H1 (cell line): Measurements from ENCODE around the gene BARX2. TPM values are rescaled to one million over a fixed set of nuclear protein-coding genes. Genes with fewer than 3 reads are reported as not detected.

Experiments
- CBX5 ChIP-seq: fragments of 300-800, 300-1000 bp; sonication (generic); IDR thresholded peaks from 2 replicates; pipeline ENCODE4 v1.7.1; 2016; ENCODE audit warnings: antibody characterized with exemption, low read length, low read depth
- SP1 ChIP-seq: IDR thresholded peaks from 2 replicates; pipeline ENCODE4 v1.6.1; 2011; ENCODE audit warnings: low read depth, low read length
- SUZ12 ChIP-seq: fragments of 200-600 bp; sonication (generic); IDR thresholded peaks from 2 replicates; pipeline ENCODE4 v1.6.1; 2012; ENCODE audit warnings: mild to moderate bottlenecking, inconsistent platforms, low read length, moderate library complexity, mixed read lengths
- TAF1 ChIP-seq: IDR thresholded peaks from 2 replicates; pipeline ENCODE4 v1.6.1; 2011; ENCODE audit warnings: mild to moderate bottlenecking, low read depth, low read length
- polyA plus RNA-seq, 7 experiments: library from polyadenylated mRNA; depleted of rRNA in 3 of 7; stranded (reverse) in 5 of 7; unstranded in 2 of 7; fragments of >200 nt in 5 of 7; fragments of 200-250 nt in 2 of 7; gene quantifications; 1 replicate in 5 of 7; 2 replicates in 1 of 7; 4 replicates in 1 of 7; pipeline versions ENCODE4 v1.2.1 to v1.2.3, GENCODE V29; 2011 to 2013; ENCODE audit warnings: missing spikeins in 2 of 7, mixed read lengths in 2 of 7
- total RNA-seq: library from RNA; stranded (reverse); fragmentation: NEBNext Ultra II Directional; extraction: Animal tissue kit (Norgen Biotek cat#: 25700); gene quantifications from 2 replicates; pipeline ENCODE4 v1.2.1, GENCODE V29; 2021

Gene BARX2
- total and polyA plus RNA-seq, 2 of the 8 experiments (the other 6 are each of a cell fraction or from before 2014, with no cell fraction given): not detected

DNA sequence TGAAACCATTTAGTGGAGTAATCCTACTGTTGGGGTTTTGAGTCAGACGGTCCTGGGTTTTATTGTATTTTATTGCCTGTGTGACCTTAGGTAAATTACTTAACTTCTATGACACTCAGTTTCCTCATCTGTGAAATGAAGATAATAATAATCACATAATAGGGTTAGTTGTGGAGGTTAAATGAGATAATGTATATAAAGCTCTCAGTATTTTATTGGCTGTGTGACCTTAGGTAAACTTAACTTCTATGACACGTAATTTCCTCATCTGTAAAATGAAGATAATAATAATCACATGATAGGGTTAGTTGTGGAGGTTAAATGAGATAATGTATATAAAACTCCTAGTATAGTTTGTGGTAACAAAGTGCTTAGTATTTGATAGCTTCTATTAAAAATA, 13.2 kb downstream of the BARX2 start (continued):
- TF ChIP-seq TAF1: no peak
- TF ChIP-seq SP1: no peak
- no peak for TF ChIP-seq SUZ12
- no peak for TF ChIP-seq CBX5
